Urinary bladder (tissue), 4 donors: ENCODE measurements around the gene SGK2. TPM values are rescaled to one million over a fixed set of nuclear protein-coding genes. Genes with fewer than 3 reads are reported as not detected.

Experiments used
- DNase-seq: peaks from one replicate; pipeline ENCODE4 v3.0.0-alpha.2; 2015; ENCODE audit errors: extremely low spot score
- H3K27ac ChIP-seq: one replicate; pipeline ENCODE4 v1.5.1; 2013; ENCODE audit warnings: low read depth, mild to moderate bottlenecking, moderate library complexity
- H3K36me3 ChIP-seq: one replicate; pipeline ENCODE4 v1.6.1; 2013; ENCODE audit warnings: mild to moderate bottlenecking, moderate library complexity; ENCODE audit not compliant: insufficient read depth
- H3K4me1 ChIP-seq: one replicate; pipeline ENCODE4 v1.6.1; 2013; ENCODE audit warnings: mild to moderate bottlenecking, moderate library complexity; ENCODE audit not compliant: insufficient read depth
- H3K4me3 ChIP-seq: one replicate; pipeline ENCODE4 v1.5.1; 2013; ENCODE audit warnings: low read depth, low read length
- WGBS: extraction: QIAGEN DNeasy Blood & Tissue Kit; methylation state at CpG from one replicate; pipeline ENCODE4 v1.1.7; 2013; 5-methylcytosine and 5-hydroxymethylcytosine counted together
- polyA plus RNA-seq: library from polyadenylated mRNA; stranded (reverse); fragments of 200-250 nt; gene quantifications from one replicate; pipeline ENCODE4 v1.2.3, GENCODE V29; 2013
- total RNA-seq: library from RNA; depleted of rRNA; stranded (reverse); fragments of >200 nt; gene quantifications from one replicate; pipeline ENCODE4 v1.2.3, GENCODE V29; 2014
- donor health status: healthy with polysubstance abuse.
- donor health status: healthy.

The SGK2 gene
- total and polyA plus RNA-seq, 2 donors, result 1.9 to 6.2 TPM

DNA sequence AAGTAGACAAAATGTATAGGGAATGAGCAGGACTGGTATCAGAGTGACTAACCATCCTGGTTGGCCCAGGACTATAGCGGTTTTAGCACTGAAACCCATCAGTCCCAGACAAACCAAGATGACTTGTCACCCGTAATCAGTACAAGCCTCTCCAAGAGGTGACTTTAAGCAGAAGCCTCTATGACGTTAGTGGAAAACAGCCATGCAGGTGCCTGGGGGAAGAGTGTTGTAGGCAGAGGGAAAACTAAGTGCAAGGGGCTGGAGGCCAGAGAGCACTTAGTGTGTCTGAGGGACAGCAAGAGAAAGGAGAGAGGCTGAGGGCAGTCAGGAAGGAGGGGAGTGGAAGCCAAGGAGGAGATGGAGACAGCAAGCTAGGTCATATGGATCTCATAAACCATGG lies 2.1 kb downstream of the SGK2 start:
- Histone ChIP-seq H3K4me1 (no peaks in the 10 kb centered on the region), H3K36me3 (no peaks in the 10 kb centered on the region), H3K4me3 (no peak overlapping the region), H3K27ac (no peak overlapping the region)
- DNase-seq, result no peak
- 81% methylated on average over 3 of the region's 3 CpGs for WGBS

DNA sequence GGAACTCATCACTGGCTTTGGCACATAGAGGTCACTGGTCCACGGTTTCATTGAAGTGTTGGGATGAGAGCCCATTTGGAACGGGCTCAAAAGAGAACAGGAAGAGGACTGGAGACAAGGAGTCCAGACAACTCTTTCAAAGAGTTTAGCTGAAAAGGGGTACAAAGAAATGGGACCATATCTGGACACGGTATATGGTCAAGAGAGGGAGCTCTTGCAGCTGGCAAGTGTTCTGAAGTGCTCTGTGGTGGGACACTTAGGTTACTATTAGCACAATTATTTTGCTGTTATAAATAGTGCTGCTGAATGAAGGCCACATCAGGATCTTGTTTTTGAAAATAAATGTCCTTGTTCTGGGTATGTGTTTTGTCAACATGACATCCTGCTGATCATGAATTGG lies 4.6 kb downstream of the SGK2 start:
- H3K4me3 ChIP-seq, result no peak overlapping the region
- no peaks in the 10 kb centered on the region for H3K36me3 ChIP-seq
- 56% methylated on average over 3 of the region's 3 CpGs for WGBS
- H3K4me1 ChIP-seq, result no peaks in the 10 kb centered on the region
- no peak for DNase-seq
- no peak overlapping the region for H3K27ac ChIP-seq

DNA sequence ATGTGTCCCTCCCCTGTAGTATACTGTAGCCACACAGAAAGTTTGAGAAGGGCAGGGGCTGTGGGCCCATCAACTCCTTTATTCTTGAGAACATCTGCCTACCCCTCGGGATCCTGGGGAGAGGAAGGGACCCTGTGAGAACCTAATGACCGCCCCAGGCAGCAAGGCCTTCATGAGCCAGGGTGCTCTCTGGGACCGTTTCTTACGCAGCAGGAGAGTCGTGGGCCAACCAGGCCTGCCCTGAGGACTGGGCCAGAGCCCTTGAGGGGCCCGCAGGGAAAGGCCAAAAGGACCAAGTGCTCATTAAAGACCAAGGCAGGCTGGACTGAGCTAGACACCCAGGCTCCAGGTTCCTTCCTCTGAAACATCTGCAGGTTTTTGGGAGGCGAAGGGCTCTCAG lies 5.2 kb downstream of the SGK2 start:
- 93% methylated on average over 7 of the region's 7 CpGs for WGBS
- H3K27ac ChIP-seq, result no peak overlapping the region
- no peaks in the 10 kb centered on the region for H3K36me3 ChIP-seq
- no peaks in the 10 kb centered on the region for H3K4me1 ChIP-seq
- DNase-seq, result no peak
- no peak overlapping the region for H3K4me3 ChIP-seq

DNA sequence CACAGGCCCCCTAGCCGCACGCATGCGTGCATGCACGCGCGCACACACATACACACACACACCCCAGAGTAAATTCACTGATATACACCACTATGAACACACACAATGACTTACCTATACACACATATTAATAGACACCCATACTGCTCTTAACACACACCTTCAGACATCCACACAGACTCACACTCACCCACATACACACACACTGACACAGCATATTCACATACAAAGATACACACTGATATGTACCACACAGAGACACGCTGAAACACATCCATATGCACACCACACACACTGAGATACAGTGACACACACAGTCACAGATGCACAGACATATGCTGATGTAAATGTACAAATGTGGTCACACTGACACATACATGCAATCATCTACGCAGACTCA lies 5.6 kb downstream of the SGK2 start:
- WGBS, result 97% methylated on average over 8 of the region's 8 CpGs
- Histone ChIP-seq H3K4me1 (no peaks in the 10 kb centered on the region), H3K27ac (no peak overlapping the region), H3K4me3 (no peak overlapping the region), H3K36me3 (no peaks in the 10 kb centered on the region)
- DNase-seq, result no peak

DNA sequence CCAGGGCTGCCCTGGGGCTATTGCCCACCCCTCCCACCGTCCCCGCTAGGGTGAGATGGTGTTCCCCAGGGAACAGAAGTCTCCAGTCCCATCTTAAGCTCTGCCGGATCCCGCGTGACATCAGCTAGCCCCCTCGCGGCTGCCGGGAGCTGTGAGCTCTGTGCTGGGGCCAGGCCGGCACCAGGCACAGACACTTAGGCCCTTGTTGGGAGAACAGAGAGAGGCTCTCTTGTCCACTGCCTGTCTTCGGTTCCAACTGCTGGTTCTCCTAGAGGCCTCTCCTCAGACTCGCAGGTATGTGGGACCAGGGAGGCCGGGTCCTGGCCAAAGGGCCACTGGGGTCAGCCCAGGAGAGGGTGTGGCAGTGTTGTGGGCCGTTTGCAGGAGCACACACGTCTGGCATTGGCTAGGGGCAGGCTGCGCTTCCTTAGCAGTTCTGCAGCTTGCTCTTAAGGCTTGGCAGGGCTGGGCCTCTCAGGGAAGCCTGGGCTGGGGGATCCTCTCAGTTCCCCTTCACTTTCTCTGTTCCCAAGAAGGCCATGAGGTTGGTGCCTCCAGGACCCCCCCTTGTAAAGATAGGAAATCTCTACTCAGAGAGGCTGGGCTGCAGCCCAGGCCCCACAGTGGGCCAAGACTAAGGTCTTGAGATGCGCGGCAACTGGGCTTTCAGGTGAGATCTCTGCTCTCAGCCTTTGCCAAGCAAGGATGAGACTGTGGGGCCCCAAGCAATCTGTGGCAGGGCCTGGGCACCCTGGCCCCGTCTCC lies 6.3 kb downstream of the SGK2 start:
- no peak overlapping the region for H3K27ac ChIP-seq
- H3K4me3 ChIP-seq, result no peak overlapping the region
- no peaks in the 10 kb centered on the region for H3K36me3 ChIP-seq
- H3K4me1 ChIP-seq, result no peaks in the 10 kb centered on the region
- 71% methylated on average over 18 of the region's 18 CpGs for WGBS
- no peak for DNase-seq

DNA sequence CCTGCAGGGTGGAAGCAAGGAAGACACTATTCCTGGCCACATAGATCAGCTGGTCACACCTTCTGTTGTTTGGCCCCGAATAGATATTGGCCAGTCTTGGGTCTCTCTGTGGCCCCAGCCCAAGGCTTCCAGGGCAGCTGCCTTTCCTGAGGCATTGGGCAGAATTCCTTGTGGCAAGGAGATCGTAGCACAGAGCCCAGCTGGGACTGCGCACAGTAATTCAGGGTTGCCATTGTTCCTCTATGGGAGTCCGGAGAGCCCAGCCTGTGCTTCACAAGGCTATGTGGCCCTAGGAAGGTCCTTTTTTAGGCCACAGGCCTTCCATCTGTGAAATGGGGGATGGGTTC lies 6.9 kb downstream of the SGK2 start:
- 92% methylated on average over 4 of the region's 4 CpGs for WGBS
- Histone ChIP-seq H3K36me3 (no peaks in the 10 kb centered on the region), H3K4me1 (no peaks in the 10 kb centered on the region), H3K4me3 (no peak overlapping the region), H3K27ac (no peak overlapping the region)
- DNase-seq, result no peak

DNA sequence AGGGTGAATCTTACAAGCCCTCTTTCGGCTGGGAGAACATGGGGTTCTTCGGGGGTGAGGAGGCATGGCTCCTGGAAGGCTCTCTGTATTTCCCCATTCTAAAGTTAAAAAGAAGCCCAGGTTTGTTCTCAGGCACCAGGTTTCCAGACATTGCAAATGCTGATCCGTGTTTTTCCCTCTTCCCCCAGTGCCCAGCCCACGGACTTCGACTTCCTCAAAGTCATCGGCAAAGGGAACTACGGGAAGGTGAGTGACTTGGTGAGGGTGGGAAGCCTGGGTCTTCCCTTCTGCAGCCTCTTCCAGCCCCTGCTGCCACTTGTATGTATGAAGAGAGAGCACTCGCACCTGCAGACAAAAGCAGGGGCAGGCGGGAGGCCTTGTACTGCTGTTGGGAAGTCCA lies 8.7 kb downstream of the SGK2 start:
- Histone ChIP-seq H3K4me1 (no peaks in the 10 kb centered on the region), H3K36me3 (no peaks in the 10 kb centered on the region), H3K27ac (no peak overlapping the region), H3K4me3 (no peak overlapping the region)
- DNase-seq, result no peak
- WGBS, result 92% methylated on average over 9 of the region's 9 CpGs

DNA sequence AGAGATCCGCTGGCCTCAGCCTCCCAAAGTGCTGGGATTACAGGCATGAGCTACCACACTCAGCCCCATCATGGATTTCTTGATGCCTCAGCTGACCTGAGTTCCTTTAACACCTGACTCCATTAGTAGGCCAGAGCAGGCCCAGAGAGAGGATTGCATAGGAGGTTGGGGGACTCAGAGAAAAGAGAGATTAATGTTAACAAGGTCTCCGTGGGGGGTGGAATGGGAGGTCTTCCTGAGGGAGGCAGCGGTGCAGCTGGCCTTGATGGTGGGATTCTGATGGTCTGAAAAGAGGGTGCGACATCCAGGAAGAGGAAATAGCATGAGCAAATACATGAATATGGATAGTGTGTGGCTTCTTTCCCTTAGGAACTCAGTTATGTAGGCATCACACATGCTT lies 9.9 kb downstream of the SGK2 start:
- 88% methylated on average over 4 of the region's 4 CpGs for WGBS
- Histone ChIP-seq H3K36me3 (no peaks in the 10 kb centered on the region), H3K4me1 (no peaks in the 10 kb centered on the region), H3K4me3 (no peak overlapping the region), H3K27ac (no peak overlapping the region)
- no peak for DNase-seq

DNA sequence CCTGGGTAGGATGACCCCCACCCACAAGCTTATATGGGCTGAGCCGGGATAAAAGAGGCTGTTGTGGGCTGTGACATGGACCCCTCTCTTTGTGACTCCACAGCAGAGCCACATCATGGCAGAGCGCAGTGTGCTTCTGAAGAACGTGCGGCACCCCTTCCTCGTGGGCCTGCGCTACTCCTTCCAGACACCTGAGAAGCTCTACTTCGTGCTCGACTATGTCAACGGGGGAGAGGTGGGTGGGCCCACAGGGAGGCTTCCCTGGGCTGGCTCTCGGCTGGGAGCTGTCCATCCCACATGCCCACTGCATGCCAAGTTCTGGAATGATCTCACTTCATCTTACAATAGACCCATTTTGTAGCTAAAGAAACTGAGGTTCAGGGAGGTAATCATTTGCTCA lies 10.5 kb downstream of the SGK2 start:
- Histone ChIP-seq H3K4me3 (no peak overlapping the region), H3K4me1 (no peaks in the 10 kb centered on the region), H3K36me3 (no peaks in the 10 kb centered on the region), H3K27ac (no peak overlapping the region)
- WGBS, result 90% methylated on average over 10 of the region's 10 CpGs
- DNase-seq, result no peak

DNA sequence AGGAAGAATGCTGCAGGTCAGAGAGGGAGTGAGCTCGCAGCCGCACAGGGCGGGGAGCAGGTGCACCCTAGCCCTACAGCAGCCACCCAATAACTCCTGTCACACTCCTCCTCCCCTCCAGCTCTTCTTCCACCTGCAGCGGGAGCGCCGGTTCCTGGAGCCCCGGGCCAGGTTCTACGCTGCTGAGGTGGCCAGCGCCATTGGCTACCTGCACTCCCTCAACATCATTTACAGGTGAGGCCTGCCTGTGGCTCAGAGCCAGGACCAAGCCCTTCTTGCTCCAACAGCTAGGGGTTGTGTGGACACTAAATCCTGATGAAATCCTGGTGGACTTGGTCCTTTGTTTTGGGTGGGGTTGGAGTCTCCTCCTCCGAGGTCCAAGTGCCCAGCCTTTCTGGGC lies 11.7 kb downstream of the SGK2 start:
- Histone ChIP-seq H3K36me3 (no peaks in the 10 kb centered on the region), H3K27ac (no peak overlapping the region), H3K4me3 (no peak overlapping the region), H3K4me1 (no peaks in the 10 kb centered on the region)
- DNase-seq, result no peak
- WGBS, result 91% methylated on average over 10 of the region's 10 CpGs

DNA sequence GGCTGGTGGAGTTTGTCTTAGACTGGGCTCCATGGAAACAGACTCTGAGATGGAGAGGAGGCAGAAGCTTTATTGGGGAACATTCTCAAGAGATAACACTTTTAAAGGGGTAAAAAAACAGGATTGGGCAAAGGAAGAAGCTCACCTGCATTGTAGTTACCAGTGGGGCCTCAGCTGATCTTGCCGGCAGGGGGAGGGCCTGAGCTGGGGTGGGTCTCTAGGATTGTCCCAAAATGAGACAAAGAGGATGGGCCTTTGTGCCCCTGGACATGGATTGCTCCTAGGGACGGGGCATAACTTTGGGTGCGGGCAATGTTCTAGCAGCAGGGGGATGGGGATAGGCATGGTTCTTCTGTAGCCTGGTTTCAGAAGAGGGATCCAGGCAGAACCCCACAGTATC lies 12.5 kb downstream of the SGK2 start:
- no peak for DNase-seq
- WGBS, result 92% methylated on average over 3 of the region's 3 CpGs
- no peaks in the 10 kb centered on the region for H3K4me1 ChIP-seq

DNA sequence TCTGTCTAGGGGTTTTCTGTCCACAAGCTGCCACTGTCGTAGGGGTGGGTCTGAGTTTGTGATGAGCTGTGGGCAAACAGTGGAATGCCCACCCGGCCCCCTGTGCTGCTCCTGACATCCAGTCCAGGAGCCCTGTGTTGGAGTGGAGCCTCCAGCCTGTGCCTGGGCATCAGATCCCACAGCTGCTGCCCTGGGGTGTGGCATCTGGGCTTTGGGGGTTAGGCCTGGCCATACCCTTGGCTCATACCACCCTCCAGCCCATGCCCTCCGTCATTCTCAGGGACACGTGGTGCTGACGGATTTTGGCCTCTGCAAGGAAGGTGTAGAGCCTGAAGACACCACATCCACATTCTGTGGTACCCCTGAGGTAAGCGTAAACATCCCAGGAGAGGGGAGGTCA lies 12.9 kb downstream of the SGK2 start:
- Histone ChIP-seq H3K27ac (no peak overlapping the region), H3K4me3 (no peak overlapping the region), H3K4me1 (no peaks in the 10 kb centered on the region), H3K36me3 (no peaks in the 10 kb centered on the region)
- no peak for DNase-seq
- 89% methylated on average over 6 of the region's 6 CpGs for WGBS

More for the DNA sequence above, 12.5 kb downstream of the SGK2 start:
- Histone ChIP-seq H3K36me3 (no peaks in the 10 kb centered on the region), H3K27ac (no peak overlapping the region), H3K4me3 (no peak overlapping the region)

DNA sequence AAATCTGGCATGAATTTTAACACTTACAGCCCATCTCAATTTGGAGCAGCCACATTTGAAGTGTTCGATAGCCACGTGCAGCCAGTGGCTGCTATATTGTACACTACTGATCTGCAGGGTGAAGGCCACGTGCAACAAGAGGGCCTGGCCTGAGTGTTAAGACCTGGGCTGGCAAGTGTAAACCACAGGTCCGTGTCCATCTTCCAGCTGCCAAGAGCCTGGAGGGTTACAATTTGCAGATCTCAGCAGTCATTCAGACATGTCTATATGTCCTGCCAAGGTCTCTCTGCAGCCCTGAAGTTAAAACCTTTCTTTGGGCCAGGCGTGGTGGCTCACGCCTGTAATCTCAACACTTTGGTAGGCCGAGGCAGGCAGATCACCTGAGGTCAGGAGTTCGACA lies 14.1 kb downstream of the SGK2 start:
- DNase-seq, result no peak
- Histone ChIP-seq H3K4me1 (no peaks in the 10 kb centered on the region), H3K36me3 (no peaks in the 10 kb centered on the region), H3K27ac (no peak overlapping the region), H3K4me3 (no peak overlapping the region)
- 91% methylated on average over 8 of the region's 8 CpGs for WGBS

DNA sequence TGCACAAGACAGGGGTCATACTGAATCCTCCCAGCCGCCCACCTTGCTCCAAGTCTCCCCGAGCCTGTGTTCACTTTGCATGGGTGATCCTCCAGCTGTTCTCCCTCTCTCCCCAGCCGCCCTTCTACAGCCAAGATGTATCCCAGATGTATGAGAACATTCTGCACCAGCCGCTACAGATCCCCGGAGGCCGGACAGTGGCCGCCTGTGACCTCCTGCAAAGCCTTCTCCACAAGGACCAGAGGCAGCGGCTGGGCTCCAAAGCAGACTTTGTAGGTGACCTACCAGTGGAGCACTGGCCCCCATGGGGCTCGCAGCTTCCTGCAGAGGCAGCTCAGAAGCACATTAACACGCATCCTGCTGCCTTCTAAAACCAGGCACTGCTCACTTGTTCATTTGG lies 17.3 kb downstream of the SGK2 start:
- no peaks in the 10 kb centered on the region for H3K4me1 ChIP-seq
- 71% methylated on average over 10 of the region's 10 CpGs for WGBS
- H3K27ac ChIP-seq, result no peak overlapping the region
- H3K36me3 ChIP-seq, result no peaks in the 10 kb centered on the region
- DNase-seq, result no peak
- no peak overlapping the region for H3K4me3 ChIP-seq
